RWPE1 (cell line): ENCODE data around the gene LHFPL3.
"Not testable (repeated sequence)": the region's sequence is repeated elsewhere in the genome, so short reads cannot be mapped to it uniquely, and the experiment has no call there.

Experiments used
- CTCF ChIA-PET: fragments of 350-600 bp; sonication (Branson Sonifier 250); formaldehyde crosslinking; extraction: SDS; loops from one replicate; lab custom pipeline; 2021; lab: Yijun Ruan, JAX
- POLR2A ChIA-PET: fragments of 400-600 bp; formaldehyde crosslinking; extraction: SDS; loops from one replicate; lab custom pipeline; 2020; ENCODE audit warnings: antibody characterized with exemption; ENCODE audit not compliant: low non-redundant PET; lab: Yijun Ruan, JAX
- DNase-seq: peaks from one replicate; pipeline ENCODE4 v3.0.0; 2012; ENCODE audit warnings: low spot score
- H3K27ac ChIP-seq: fragments of 450-650 bp; 2 replicates; pipeline ENCODE4 v1.5.1; 2017
- TF ChIP-seq, protein P1 (sequence below): fragments of 450-650 bp; conservative IDR thresholded peaks from 2 replicates; pipeline ENCODE4 v1.5.1; 2017; ENCODE audit warnings: low read depth, mild to moderate bottlenecking

The LHFPL3 gene

DNA sequence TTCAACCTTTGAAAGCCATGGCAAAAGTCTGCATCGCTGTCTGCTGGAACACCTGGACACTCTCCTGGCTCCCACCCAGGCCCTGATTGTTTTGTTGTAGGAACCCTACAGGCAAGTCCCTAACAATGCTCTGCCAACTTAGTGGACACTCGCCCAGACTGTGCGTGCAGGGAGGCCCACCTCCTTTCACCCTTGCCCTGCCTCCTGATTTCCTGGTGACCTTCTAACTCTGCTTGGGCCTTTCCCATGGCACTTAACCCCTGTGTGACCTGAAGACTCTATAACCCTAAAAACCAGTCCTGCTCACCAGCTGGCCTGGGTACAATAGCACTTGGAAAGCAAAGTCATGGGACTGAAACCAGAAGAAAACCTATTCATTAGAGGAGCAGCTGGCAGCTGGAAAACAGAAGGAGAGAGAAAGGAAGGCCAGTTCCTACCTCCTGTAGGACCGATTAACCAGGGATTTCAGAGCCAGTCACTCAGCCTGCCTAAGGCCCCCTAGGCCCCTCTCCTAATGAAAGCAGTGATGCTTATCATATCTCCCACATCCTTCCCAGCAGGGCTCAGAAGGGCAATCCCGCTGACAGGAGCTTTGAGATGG lies 602.9 kb downstream of the LHFPL3 start:
- CTCF ChIA-PET: interaction anchor here (0.6 kb wide), 1 partner anchor 710 kb away, joined by 3 read pairs; no protein-coding TSS in a partner anchor

DNA sequence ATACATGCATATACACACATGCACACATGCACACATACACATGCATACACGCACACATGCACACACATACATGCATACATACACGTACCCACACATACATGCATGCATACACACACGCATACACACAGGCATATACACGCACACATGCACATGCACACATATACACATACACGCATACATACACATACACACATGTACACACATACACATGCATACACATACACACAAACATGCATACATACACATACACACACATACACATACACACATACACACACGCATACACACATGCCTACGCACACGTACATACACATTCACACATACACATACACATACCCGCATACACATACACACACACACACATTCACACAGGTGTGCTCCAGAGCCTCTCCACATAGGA lies 604.6 kb downstream of the LHFPL3 start:
- TF ChIP-seq, protein P1, sequence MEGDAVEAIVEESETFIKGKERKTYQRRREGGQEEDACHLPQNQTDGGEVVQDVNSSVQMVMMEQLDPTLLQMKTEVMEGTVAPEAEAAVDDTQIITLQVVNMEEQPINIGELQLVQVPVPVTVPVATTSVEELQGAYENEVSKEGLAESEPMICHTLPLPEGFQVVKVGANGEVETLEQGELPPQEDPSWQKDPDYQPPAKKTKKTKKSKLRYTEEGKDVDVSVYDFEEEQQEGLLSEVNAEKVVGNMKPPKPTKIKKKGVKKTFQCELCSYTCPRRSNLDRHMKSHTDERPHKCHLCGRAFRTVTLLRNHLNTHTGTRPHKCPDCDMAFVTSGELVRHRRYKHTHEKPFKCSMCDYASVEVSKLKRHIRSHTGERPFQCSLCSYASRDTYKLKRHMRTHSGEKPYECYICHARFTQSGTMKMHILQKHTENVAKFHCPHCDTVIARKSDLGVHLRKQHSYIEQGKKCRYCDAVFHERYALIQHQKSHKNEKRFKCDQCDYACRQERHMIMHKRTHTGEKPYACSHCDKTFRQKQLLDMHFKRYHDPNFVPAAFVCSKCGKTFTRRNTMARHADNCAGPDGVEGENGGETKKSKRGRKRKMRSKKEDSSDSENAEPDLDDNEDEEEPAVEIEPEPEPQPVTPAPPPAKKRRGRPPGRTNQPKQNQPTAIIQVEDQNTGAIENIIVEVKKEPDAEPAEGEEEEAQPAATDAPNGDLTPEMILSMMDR: no peak
- no peak overlapping the region for H3K27ac ChIP-seq
- DNase-seq: no peak
- POLR2A ChIA-PET: no interaction called here
- CTCF ChIA-PET: interaction anchor here (0.9 kb wide), 1 partner anchor 15 kb away, joined by 4 read pairs; no protein-coding TSS in a partner anchor

More for the DNA sequence above, 602.9 kb downstream of the LHFPL3 start:
- TF ChIP-seq, protein P1: no peak
- POLR2A ChIA-PET: no interaction called here
- no peak for DNase-seq
- H3K27ac ChIP-seq: no peak overlapping the region

DNA sequence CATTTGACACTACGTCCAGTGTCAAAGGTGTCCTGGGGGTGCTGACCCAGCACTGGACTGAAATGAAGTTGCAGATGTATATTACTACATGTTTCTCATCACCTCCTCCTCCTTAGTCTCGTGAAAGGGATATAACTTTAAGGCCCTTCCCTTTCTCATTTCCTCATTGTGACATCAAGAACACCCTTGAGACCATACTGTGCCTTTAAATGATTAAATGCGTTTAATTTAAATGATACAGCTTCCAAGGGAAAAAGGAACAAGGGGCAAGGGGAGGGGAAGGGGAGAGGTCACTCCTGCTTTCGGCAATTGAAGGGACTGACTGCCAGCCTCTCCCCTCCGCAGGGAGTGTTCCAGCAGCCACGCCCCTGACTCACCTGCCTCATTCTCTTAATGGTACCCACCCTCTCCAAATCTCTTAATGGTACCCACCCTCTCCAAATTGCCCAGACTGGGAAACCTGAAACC lies 605.2 kb downstream of the LHFPL3 start:
- H3K27ac ChIP-seq: no peak overlapping the region
- ChIA-PET CTCF (interaction anchor here (0.9 kb wide), 1 partner anchor 15 kb away, joined by 4 read pairs; no protein-coding TSS in a partner anchor), POLR2A (no interaction called here)
- DNase-seq: no peak
- TF ChIP-seq, protein P1: no peak

DNA sequence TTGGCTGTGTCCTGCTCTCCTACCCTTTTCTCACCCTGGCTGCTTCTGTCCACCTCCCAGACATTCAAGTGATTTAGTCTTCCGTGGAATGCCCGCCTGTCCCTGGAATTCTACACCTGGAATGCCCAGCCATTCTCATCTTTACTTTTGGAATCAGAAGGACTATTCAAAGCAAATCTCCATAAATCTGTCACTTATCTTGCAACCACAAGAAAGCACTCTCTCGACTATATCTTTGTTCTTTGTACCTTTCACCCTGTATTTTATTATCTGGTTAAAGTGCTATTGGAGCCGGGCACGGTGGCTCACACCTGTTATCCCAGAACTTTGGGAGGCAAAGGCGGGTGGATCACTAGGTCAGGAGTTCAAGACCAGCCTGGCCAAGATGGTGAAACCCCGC lies 606.3 kb downstream of the LHFPL3 start:
- H3K27ac ChIP-seq: no peak overlapping the region
- ChIA-PET CTCF (no interaction called here), POLR2A (no interaction called here)
- TF ChIP-seq, protein P1: no peak
- DNase-seq: no peak

DNA sequence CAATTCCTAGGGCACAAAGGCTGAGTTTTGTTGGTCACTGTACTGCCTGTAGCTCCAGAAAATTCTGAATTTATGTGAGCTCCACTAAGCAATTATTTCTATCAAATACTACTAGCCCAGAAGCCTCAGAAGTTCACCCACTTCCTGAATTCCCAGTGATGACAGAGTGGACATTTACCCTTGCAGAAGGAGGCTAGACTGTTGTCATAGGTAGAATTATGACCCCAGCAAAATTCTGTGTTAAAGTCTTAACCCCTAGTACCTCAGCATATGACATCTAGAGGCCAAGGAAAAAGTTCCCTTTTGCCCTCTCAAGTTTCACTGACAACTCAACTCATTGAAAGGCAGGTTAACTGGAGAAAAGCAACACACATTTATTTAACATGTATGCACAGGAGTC lies 606.9 kb downstream of the LHFPL3 start:
- DNase-seq: no peak
- ChIA-PET POLR2A (no interaction called here), CTCF (interaction anchor here (0.7 kb wide), 1 partner anchor 9 kb away, joined by 4 read pairs; no protein-coding TSS in a partner anchor)
- no peak overlapping the region for H3K27ac ChIP-seq
- TF ChIP-seq, protein P1: no peak

DNA sequence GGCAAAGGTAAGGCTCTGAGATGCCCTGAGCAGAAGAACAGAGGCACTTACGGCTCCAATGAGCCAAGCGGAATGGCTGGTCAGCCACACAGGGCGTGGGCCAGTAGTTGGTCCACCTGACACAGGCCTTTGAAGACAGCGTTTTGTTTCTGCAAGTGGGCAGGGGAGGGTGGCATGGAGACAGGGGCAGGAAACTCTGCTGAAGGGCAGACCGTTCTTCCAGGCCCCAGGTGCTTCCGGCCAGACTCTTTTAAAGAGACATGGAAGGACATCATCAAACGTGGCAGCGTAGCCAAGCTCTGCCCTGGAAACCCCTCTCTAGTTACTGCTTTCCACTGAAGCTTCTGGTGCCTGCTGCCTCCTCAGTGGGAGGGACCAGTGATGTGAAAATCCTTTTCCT lies 608.1 kb downstream of the LHFPL3 start:
- H3K27ac ChIP-seq: no peak overlapping the region
- DNase-seq: no peak
- TF ChIP-seq, protein P1: no peak
- ChIA-PET CTCF (no interaction called here), POLR2A (no interaction called here)

DNA sequence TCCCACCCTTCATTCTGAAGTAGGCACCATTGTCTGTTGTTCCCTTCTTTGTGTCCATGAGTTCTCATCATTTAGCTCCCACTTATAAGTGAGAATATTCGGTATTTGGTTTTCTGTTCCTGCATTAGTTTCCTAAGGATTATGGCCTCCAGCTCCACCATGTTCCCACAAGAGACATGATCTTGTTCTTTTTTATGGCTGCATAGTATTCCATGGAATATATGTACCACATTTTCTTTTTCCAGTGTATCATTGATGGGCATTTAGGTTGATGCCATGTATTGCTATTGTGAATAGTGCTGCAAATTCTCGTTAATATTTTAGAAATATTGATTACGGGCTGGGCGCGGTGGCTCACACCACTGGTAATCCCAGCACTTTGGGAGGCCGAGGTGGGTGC lies 609.1 kb downstream of the LHFPL3 start:
- H3K27ac ChIP-seq, CTCF ChIA-PET, DNase-seq, POLR2A ChIA-PET: not testable (repeated sequence)
